Activated CD4-positive, CD25-positive, alpha-beta regulatory T cell treated with anti-CD3 and anti-CD28 coated beads, Interleukin-2, amount 50 U/mL, for 16 hours (primary cell): ENCODE measurements around the gene ASNS.

Source experiments
- DNase-seq: peaks from one replicate; pipeline ENCODE4 v3.0.0-alpha.2; 2020; ENCODE audit warnings: low read depth, low spot score

ASNS gene

DNA sequence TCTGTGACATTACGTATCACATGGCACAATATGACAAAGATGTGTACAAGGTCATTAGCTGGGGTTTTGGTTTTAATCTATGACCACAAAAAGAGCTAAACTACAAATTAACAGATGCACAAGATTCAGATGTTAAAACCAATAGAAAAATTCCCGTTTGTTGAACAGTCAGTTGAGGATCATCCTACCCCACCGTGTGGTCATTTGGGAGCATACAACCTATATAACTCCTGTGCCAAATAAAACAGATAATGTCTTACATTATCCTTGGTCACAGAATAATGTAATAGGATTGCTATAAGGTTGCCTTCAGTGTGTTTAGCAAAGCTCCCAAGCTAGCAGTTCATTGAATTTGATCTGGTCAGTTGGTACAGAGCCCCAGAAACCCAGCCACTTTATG lies 28.2 kb downstream of the ASNS start:
- no peak for DNase-seq

DNA sequence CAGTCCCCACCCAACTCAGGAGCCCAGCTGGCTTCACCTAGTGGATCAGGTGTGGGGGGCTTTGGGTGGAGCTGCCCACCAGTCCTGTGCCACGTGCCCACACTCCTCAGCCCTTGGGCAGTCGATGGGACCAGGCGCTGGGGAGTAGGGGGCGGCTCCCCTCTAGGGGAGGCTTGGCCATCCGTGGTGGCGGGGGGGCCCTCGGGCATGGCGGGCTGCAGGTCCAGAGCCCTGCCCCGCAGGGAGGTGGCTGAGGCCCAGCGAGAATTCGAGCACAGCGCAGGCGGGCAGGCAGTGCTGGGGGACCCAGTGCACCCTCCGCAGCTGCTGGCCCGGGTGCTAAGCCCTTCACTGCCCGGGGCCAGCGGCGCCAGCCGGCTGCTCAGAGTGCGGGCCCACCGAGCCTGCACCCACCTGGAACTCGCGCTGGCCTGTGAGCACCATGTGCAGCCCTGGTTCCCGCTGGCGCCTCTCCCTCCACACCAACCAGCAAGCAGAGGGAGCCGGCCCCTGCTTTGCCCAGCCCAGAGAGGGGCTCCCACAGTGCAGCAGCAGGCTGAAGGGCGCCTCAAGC lies 29.3 kb downstream of the ASNS start:
- no peak for DNase-seq

DNA sequence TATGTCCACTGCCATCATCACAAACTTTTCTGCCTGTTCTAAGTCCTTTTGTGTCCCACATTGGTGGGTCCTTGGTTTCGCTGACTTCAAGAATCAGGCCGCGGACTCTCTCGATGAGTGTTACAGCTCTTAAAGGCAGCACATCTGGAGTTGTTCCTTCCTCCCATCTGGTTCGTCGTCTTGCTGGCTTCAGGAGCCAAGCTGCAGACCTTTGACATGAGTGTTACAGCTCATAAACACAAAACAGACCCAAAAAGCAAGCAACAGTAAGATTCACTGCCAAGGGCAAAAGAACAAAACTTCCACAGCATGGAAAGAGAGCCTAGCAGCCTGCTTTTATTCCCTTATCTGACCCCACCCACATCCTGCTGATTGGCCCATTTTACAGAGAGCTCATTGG lies 30.2 kb downstream of the ASNS start:
- DNase-seq: no peak

GRCh38 chr7:97835296-97836138 lies 36.7 kb downstream of the ASNS start:
- no peak for DNase-seq

GRCh38 chr7:97819161-97819560 lies 53.0 kb downstream of the ASNS start:
- no peak for DNase-seq

- no peak for DNase-seq
Observed at GRCh38 chr7:97818066-97818663, 54.0 kb downstream of the ASNS start.
